Retinal pigment epithelial cell (primary cell): Measurements from ENCODE around the gene RSBN1L.

Experiments
- DNase-seq: peaks from one replicate; pipeline ENCODE4 v3.0.0-alpha.2; 2010; ENCODE audit warnings: low read depth
- H3K4me3 ChIP-seq: 2 replicates; pipeline ENCODE4 v1.5.1; 2011; ENCODE audit warnings: mild to moderate bottlenecking, low read length, control low read depth, moderate library complexity
- TF ChIP-seq, protein P1 (sequence below): conservative IDR thresholded peaks from 2 replicates; pipeline ENCODE4 v1.5.1; 2011; ENCODE audit warnings: low read depth, low read length, control low read depth, inconsistent platforms

Gene RSBN1L

DNA sequence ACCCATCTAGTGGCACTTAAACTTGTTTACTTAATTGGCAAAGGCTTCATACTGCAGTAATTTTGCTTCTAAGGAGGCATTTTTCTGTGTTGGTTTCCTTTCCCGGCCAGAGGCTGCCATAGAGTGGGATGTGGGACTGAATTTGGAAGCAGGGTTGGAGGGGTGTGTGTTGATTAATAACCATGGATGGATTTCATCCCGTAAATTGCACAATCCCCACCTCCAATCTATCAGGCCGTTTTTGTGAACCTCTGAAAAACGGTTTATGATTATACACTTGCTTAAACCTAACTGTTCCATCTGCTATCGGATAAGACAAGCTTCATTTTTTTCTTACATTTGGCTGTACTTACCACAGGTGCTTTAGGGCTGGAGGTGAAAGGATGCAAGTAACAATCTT, 100.7 kb downstream of the RSBN1L start:
- no peak for DNase-seq
- H3K4me3 ChIP-seq: peak overlapping the region; percentile 94
- TF ChIP-seq, protein P1, sequence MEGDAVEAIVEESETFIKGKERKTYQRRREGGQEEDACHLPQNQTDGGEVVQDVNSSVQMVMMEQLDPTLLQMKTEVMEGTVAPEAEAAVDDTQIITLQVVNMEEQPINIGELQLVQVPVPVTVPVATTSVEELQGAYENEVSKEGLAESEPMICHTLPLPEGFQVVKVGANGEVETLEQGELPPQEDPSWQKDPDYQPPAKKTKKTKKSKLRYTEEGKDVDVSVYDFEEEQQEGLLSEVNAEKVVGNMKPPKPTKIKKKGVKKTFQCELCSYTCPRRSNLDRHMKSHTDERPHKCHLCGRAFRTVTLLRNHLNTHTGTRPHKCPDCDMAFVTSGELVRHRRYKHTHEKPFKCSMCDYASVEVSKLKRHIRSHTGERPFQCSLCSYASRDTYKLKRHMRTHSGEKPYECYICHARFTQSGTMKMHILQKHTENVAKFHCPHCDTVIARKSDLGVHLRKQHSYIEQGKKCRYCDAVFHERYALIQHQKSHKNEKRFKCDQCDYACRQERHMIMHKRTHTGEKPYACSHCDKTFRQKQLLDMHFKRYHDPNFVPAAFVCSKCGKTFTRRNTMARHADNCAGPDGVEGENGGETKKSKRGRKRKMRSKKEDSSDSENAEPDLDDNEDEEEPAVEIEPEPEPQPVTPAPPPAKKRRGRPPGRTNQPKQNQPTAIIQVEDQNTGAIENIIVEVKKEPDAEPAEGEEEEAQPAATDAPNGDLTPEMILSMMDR: no peak

DNA sequence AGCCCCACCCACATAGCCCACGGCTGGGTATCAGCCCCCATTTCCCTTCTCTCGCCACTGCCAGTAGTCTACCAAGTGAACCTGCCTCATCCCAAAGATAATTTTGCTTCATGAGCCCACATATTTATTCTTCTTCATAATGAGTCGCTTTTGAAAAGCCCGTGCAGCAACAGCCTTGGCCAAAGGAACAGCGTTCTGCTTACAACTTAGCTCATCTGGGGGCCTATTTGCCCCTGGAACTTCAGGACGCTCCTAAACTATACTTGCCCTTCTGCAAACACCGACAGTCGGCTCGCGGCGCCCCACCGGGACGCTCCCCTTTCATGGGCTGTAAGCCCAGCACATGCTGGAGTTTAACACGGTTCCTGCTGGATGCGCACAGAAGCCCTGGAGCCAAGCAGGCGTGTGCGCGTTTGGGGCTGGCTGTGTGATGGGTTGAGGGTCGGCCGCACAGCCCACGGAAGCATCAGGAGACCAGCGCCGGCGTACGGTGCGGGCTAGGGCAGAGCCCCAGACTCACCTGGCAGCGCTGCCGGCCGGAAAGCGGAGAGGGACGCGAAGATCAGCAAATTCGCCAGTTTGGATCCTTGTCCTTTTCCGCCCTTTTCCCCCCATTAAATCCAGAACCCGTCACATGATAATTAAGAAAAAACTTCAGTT, 101.6 kb downstream of the RSBN1L start:
- H3K4me3 ChIP-seq: peak overlapping the region; percentile 94
- TF ChIP-seq, protein P1: no peak
- DNase-seq: no peak

DNA sequence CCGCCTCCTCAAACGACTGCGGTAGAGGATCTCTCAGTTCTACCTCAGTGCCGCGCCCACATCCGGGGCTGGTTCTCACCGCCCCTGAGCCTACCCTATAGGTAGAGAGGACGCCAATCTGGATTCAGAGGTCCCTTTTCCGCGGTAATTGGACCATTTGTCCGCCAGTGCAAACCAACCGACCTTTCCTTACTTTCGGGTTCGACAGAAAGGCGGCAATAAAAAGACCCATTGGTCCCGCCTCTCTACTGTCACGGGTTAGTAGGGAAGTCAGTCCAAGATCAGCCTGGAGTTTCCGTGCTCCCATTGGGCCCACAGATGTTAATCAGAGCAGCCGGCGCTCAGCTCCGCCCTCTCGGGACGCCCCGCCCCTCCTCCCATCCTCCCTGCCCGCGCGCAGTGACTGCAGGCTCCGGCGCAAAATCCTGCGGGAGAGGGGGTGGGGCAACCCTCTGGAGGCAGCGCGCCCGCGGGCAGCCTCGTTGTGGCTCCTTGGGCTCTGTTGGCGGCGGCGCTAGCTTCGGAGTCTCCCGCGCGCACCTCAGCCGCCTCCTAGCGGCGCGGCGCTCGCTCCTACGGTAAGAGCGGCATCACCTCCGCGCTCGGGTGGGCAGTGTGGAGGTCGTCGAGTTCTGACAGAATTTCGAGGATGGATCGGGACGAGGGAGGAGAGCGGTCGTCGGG, 102.3 kb downstream of the RSBN1L start, which contains the start of the genes PHTF2 and TMEM60:
TSS of gene PHTF2 (plus strand) at position 380 of the 684 bp plus-strand sequence.
TSS of gene TMEM60 (minus strand) at position 41 of the 684 bp plus-strand sequence. CDS start 4,061 bp downstream, outside the sequence.
- H3K4me3 ChIP-seq: peak within 1 kb of the TSS; percentile 94
- peak; percentile 99 for DNase-seq
- TF ChIP-seq, protein P1: peak; percentile 56

DNA sequence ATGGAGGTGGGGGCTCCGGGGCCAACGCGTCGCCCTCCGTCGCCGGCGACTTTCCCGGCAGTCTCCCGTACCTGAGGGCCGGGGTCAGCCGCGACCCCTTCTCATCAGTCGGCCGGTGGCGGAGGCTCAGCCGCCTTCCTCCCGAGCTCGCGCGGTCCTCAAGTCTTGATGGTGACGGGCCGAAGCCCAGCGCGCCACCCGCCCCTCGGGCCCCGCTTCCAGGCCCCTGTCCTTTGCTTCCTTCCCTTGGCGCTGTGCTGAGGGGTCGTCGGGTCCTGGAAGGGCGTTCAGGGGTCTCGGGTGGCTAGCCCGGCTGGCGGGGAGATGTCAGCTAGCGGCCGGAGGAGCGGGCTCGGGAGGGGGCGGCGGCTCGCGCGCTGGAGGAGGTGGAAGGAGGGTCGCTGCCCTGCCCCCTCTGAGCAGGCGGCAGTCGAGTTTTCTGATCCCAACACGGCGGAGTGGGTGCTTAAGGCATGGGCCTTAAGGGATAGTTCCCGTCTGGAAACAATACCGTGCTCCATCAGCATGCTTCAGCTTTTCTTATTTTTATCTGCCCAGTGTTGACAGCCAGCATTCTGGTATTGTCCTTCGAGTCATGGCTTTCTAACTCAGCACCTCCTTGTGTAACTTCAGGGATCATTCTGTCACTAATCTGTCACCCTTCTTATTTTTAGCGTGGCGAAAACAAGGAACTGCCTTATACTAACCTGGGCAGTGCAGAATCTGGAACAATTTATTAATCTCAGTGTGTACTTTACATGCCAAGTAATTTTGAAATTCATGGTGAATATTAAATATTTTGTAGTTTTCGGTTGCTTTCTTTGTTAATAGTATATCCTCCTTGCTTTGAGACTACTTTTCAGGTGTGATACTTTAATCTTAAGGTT, 103.1 kb downstream of the RSBN1L start:
- H3K4me3 ChIP-seq: peak overlapping the region; percentile 81
- no peak for DNase-seq
- TF ChIP-seq, protein P1: no peak

DNA sequence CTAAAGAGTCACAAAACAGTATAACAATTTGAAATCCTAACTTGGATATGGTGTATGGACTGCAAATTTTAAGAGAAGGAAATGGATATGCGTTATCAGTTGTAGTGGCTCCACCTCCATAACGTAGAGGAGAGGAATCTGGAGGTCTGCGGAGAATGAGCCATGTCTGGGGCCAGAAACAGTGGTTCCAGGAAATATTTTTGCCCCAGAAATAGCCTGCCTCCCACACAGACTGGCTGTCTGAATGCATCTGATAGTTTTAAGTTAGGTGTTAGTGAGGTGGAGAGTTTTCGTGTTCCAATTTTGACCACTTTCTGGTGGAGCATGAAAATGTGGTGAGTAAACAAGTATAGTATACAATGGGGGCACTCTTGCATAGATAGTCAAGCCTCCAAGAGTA, 103.9 kb downstream of the RSBN1L start:
- no peak for DNase-seq
- TF ChIP-seq, protein P1: no peak
- H3K4me3 ChIP-seq: peak overlapping the region; percentile 81

DNA sequence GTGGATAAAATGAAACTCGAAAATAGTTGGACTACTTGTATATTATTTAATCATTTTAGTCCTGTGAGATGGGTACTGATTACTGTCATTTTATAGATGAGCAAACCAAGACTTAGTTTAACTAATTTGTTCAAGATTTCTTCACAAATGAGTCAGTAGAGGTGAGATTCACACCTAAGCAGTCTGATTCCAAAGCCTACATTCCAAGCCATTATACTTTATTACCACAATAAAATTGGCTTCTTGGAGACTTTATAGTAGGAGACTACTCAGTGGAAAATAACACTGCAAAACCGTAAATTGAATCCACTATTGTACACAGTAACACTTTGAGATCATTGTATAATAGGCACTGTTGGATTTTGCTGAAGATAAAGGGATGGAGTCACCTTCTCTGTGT, 104.5 kb downstream of the RSBN1L start:
- TF ChIP-seq, protein P1: no peak
- no peak for DNase-seq
- H3K4me3 ChIP-seq: no peak overlapping the region
